ENCODE measurements around the gene DNM3. TPM values are rescaled to one million over a fixed set of nuclear protein-coding genes. Genes with fewer than 3 reads are reported as not detected.

The DNM3 gene
- total RNA-seq, 1 experiment from 2014 or later, result 2.7 TPM

DNA sequence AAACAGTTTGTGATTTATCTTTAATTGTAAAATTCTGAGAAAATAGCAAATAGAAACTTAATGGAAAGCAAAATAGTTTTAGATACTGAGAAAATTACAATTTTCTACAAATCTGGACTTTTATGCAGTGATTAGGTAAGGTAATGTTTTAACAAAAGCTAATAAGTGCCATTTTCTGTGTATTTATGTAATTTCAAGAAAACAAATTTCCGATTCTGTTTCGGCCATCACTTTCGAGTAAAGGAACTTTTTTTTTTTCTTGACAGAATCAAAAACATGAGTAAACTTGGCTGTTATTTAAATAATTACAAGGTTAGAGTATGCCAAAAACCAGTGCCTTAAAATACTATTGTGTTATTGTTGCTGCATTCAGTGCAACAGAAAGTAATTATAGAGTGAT is 298.8 kb downstream of the DNM3 start:
- Histone ChIP-seq H3K18ac (ENCODE audit: insufficient read length, low read depth, low read length) (no peak overlapping the region), H2BK12ac (ENCODE audit: insufficient read length, low read depth, low read length) (no peak overlapping the region), H3K4me1 (ENCODE audit: insufficient read depth, low read length) (no peaks in the 10 kb centered on the region), H2BK120ac (ENCODE audit: low read depth, low read length, poor library complexity, severe bottlenecking) (no peak overlapping the region), H3K79me2 (ENCODE audit: insufficient read depth, low read length) (no peaks in the 10 kb centered on the region), H2AFZ (ENCODE audit: low read length) (no peak overlapping the region), H3K27ac (ENCODE audit: insufficient read length, low read depth, low read length) (no peak overlapping the region), H4K8ac (replicated peaks; ENCODE audit: insufficient read length, low read depth, low read length) (no peak overlapping the region), H3K56ac (ENCODE audit: insufficient read length, low read depth, low read length) (no peak overlapping the region), H4K91ac (ENCODE audit: insufficient read length, low read depth, low read length) (no peak overlapping the region), H3K79me1 (ENCODE audit: insufficient read depth, low read depth, low read length, poor library complexity, severe bottlenecking) (no peaks in the 10 kb centered on the region), H3K4ac (ENCODE audit: low read depth, low read length) (no peak overlapping the region), H3K27me3 (ENCODE audit: insufficient read depth, low read length) (no peaks in the 10 kb centered on the region), H2BK15ac (ENCODE audit: low read depth, low read length) (no peak overlapping the region), H3K23me2 (ENCODE audit: insufficient read length, low read depth, low read length, poor library complexity, severe bottlenecking) (no peaks in the 10 kb centered on the region), H3T11ph (ENCODE audit: low read length) (no peak overlapping the region), H2BK20ac (ENCODE audit: low read depth, low read length, poor library complexity, severe bottlenecking) (no peak overlapping the region), H3K9ac (ENCODE audit: extremely low read depth, insufficient read length, low read length) (no peak overlapping the region), H4K20me1 (ENCODE audit: control insufficient read depth, insufficient read depth, insufficient read length) (no peaks in the 10 kb centered on the region), H3K4me2 (ENCODE audit: insufficient read depth, insufficient read length, low read length) (no peak overlapping the region), H3K14ac (ENCODE audit: insufficient read depth, low read length) (no peak overlapping the region), H4K5ac (ENCODE audit: insufficient read length, low read depth, low read length) (no peak overlapping the region), H3K23ac (ENCODE audit: insufficient read length, low read depth, low read length) (no peak overlapping the region), H2BK5ac (ENCODE audit: insufficient read length, low read length) (no peak overlapping the region), H3K9me3 (ENCODE audit: control insufficient read depth, low read depth, low read length) (no peaks in the 10 kb centered on the region), H2AK5ac (ENCODE audit: insufficient read length, low read length) (no peak overlapping the region)
- WGBS (ENCODE audit: extremely low coverage, insufficient read length, low lambda C conversion rate), result no CpG with 5 or more reads among the region's 3 CpGs
- H3K36me3 Mint-ChIP-seq (ENCODE audit: insufficient read depth in 1 of 3, low read depth in 3 of 3), result no peaks in the 10 kb centered on the region
- DNase-seq, result no peak
- H3K4me1 Mint-ChIP-seq, result peaks cover 14 to 24% of the 10 kb centered on the region in 2 experiments
- H3K4me3 Mint-ChIP-seq, result no peak overlapping the region
- no peaks in the 10 kb centered on the region for H3K9me3 Mint-ChIP-seq
- H3K27me3 Mint-ChIP-seq (ENCODE audit: low read depth), result no peaks in the 10 kb centered on the region
- H3K27ac Mint-ChIP-seq, result no peak overlapping the region
- TF ChIP-seq, protein P1, sequence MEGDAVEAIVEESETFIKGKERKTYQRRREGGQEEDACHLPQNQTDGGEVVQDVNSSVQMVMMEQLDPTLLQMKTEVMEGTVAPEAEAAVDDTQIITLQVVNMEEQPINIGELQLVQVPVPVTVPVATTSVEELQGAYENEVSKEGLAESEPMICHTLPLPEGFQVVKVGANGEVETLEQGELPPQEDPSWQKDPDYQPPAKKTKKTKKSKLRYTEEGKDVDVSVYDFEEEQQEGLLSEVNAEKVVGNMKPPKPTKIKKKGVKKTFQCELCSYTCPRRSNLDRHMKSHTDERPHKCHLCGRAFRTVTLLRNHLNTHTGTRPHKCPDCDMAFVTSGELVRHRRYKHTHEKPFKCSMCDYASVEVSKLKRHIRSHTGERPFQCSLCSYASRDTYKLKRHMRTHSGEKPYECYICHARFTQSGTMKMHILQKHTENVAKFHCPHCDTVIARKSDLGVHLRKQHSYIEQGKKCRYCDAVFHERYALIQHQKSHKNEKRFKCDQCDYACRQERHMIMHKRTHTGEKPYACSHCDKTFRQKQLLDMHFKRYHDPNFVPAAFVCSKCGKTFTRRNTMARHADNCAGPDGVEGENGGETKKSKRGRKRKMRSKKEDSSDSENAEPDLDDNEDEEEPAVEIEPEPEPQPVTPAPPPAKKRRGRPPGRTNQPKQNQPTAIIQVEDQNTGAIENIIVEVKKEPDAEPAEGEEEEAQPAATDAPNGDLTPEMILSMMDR (conservative IDR thresholded peaks at IDR 0.05), result no peak
